Measurements from ENCODE around the gene TBX10.
"Not testable (repeated sequence)": the region's sequence is repeated elsewhere in the genome, so short reads cannot be mapped to it uniquely, and the experiment has no call there.

TBX10 gene

DNA sequence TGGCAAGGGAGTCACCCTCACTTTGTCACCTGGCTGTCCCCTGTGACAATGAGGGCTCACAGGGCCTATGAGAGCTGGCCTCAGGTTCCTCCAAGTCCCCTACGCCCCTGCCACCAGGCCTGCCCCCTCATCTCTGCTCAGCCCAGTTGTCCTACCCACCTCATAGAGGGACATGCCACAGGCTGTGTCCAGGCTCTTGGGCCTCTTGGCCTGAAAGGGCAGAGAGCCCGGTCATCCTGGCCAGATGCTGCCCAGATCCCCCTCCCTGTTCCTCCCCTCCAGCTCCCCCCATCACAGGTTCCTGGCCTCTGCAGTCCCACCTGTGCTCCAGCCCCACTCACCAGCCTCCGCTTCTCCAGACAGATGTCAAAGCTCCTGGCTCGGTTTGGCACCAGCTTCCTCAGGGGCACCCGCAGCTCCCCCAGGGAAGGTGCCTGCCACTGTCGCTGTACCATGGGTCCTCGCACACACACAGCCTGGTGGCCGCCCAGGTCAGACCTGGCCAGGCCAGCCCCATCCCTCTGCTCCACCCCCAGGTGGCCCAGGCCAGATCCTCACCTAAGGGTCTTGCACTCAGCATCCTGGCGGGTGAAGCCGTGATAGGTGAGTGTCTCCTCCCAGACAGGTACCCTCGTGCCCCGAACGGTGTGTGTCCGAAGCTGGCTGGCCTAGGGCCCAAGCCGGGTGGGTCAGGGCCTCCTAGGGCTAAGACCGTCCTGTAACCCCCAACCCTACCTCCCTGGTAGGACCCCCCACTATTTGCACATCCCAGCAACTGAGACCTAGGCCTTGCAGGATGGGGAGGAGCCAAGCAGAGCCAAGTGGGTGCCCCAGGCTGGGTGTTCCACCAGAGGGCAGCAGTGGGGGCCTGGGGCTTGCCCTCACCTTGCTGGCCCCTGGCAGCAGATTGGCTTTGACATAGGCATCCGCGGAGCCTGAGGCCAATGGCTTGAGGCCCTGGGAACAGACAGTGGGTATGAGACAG lies 24.5 kb downstream of the TBX10 start:
- peak; percentile 47 to 53 for DNase-seq

DNA sequence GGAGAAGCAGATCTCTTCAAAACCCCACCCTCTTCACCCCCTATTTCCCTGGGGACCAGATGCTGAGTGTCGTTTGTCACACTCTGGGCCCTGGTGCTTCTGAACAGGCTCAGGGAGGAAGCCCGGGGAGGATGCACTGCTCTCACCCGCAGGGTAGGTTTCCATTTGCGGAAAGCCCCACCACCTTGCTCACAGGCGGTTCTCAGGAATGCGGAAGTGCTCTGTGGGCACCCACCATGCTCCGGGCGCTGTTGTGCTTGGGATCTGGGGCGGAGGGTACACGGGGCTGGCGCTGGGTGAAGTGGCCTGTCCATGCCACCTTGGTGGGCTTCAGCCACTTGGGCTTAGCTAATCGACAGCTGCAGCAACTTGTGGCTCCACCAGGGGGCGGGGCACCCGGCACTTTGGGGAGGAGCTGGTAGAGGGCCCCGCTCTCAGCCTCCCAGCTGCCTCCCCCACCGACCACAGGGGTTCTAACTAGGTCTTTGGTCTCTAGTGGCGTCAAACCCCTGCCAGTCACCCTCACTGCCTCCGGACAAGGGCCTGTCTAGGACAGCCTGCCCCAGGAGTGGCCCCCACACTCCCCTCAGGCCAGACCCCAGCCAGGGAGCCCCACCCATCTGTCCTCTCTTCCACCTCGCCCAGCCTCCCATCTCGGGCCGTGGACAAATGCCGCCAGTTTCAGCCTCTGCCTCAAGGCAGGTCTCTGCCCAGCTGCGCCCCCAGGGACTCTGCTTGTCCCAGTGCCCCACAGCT lies 25.4 kb downstream of the TBX10 start:
- DNase-seq: peak; percentile 80 to 81

DNA sequence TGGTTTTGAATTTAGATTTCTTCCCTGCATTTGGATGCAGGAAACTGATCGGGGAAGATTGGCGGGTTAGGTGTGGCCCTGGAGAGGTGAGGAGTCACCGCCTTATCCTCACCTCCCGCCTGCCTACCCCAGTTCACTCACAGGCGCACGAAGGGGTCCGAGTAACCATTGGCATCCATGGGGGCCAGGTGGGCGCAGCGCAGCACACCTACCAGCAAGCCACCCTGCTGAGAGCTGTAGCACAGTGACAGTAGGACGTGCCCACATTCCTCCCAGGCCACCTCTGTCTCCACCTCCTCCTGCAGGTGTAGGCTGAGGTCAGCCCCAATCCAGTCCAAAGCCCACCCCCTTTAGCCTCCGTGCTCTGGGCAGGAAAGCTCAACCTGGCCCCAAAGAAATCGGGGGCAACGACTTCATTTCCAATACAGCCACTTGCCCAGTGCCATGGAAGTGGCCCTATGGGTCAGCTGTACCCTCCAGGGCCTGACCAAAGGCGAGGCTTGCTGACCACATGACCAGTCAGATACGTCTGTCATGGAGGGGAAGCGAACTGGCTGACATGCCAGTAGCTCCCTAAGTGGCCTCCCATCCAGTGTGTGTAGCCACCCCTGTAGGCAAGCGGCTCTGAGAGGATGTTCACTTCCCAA lies 26.1 kb downstream of the TBX10 start:
- no peak for DNase-seq

DNA sequence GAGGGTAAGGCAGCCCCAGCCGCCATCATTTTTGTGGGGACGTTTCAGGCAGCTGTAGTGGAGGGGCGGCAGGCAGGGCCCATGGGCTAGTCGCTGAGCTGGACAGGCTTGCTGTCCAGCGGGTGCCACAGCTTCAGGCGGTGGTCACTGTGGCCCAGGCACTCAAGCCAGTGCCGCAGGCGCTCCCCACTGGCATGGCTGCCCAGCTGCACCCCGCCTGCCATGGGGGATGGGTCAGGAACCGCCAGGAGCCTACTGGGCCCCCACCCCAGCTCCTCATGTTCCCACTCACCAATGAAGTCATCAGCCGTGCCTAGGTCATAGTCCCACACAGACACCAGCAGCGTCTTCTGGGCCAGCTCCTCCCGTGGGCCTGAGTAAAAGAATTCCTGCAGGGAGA lies 26.8 kb downstream of the TBX10 start:
- no peak for DNase-seq

DNA sequence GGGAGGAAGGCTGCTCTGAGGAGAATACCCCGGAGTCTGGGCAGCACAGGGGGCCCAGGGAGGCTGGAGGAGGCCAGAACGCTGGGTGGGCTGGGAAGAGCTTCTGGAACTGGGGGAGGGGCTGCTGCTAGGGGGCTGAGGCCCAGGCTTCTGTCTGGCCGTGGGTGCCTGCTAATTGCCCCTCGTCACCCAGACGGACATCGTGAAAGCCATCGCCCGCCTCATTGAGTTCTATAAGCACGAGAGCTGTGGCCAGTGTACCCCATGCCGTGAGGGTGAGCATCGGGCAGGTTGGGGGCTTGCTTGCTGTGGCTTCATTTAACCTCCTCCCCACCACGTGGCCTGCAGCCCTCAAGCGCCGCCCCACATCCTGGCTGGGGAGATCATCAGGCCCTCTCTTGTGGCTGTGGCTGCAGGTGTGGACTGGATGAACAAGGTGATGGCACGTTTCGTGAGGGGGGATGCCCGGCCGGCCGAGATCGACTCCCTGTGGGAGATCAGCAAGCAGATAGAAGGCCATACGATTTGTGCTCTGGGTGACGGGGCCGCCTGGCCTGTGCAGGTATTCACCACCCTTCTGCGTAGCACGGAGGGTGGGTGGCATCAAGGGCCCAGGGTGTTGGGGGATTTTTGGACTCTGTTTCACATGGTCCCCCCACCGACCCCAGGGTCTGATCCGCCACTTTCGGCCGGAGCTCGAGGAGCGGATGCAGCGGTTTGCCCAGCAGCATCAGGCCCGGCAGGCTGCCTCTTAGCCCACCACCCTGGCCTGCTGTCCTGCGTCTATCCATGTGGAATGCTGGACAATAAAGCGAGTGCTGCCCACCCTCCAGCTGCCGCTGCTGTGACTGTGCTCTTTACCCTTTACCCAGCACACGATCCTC lies 27.6 kb downstream of the TBX10 start:
- no peak for DNase-seq

DNA sequence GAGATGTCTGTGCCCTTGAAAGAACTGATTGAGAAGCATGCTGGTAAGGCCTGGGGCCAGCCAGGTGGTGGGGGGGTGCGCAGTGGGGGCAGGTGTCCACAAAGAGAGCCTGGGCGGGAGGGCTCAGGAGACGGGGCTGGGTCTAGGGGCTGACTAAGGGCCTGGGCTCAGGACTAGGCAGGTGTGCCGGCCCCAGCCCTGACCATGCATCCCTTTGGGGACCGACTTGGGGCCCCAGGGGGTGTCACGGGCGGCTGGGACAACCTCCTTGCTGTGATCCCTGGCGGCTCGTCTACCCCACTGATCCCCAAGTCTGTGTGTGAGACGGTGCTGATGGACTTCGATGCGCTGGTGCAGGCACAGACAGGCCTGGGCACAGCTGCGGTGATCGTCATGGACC lies 28.4 kb downstream of the TBX10 start:
- DNase-seq: no peak

DNA sequence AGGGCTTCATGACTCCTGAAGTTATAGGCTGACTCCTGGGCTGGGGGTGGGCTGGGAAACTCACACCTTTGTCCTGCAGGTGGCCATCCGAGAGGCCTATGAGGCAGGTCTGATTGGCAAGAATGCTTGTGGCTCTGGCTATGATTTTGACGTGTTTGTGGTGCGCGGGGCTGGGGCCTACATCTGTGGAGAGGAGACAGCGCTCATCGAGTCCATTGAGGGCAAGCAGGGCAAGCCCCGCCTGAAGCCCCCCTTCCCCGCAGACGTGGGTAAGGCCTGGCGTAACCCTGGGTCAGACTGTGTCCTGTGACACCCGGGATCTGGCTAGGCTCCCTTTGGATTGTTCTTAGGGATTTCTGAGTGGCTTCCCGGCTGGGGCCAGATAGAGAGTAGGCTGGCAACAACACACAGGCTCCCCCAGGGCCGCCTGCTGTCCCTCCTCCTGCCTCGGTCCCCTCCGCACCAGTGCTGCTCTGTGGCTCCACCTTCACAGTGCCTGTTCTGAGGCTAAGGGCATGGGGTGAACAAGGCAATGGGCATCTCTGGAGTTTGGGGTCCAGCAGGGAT lies 29.2 kb downstream of the TBX10 start:
- no peak for DNase-seq

DNA sequence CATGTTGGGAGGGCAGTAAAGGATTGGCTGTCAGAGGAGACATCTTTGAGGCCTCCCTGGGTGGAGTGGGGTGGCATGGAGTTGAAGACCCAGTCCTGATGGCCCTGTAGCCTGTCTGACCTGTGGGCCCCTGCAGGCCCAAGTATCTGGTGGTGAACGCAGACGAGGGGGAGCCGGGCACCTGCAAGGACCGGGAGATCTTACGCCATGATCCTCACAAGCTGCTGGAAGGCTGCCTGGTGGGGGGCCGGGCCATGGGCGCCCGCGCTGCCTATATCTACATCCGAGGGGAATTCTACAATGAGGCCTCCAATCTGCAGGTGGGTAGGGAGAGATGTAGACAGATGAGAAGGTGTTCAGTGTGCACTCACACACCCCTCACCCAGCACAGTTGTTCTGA lies 30.2 kb downstream of the TBX10 start:
- DNase-seq: no peak

DNA sequence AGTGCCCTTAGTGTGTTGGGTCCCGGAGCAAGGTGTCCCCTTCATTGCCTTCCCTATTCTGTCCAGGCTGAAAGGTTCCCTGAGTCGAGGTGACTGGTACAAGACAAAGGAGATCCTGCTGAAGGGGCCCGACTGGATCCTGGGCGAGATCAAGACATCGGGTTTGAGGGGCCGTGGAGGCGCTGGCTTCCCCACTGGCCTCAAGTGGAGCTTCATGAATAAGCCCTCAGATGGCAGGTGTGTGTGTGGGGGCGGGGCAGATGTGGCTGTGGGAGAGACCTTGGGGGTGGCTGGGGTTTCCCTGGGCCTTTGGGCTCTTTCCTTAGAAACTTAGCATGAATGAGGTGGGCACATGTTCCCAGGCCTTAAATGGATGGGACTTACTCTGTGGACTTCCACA lies 31.1 kb downstream of the TBX10 start:
- no peak for DNase-seq

DNA sequence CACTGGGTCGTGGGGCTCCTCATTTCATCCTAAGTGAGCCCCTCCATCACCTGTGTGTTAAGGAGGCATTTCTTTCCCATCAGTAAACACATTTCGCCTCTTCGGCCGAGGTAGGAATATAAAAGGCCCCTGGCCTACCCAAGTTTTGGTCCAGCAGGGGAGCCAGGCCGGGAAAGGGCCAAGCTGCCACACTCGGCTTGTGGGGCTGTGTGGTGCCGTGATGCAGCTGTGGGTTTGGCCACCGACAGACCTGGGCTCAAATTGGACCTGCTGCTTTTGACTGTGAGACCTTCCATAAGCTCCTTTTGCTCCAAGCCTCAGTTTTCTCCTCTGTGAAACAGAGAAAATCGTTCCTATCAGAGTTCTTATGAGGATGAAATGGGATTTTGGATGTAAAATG lies 32.1 kb downstream of the TBX10 start:
- no peak for DNase-seq

DNA sequence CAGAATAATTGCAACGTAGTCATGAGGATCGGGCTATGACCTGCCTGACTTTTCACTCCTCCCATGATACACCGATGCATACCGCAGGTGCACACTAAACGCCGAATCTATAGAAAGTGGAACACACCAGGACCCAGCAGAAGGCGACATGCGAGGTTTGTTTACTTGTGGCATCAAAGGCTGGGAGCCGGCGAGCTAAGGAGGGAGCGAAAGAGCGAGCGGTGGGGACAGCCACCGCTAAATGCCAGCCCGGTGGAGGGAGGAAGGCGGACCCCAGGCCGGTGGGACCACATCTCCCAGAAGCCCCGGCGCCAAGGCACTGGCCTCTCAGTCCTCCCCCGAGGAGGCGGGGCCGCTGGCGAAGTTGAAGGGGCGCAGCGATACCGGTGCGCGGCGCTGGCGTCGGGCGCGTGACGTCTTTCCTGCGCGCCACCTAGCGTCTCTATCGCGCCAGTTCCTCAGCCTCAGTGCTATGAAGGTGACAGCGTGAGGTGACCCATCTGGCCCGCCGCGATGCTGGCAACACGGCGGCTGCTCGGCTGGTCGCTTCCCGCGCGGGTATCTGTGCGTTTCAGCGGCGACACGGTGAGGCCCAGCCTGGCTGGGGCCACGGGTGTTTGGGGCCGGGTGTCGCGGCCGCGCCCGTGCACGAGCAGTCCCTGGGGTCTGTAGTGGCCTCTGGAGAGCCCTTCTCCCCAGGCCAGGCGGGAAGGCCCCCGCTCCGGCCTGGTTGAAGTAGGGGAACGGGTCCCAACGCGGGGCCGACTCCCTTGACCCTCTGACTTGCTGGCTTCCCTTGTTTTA lies 32.9 kb downstream of the TBX10 start, which contains the start of gene NDUFV1:
Gene NDUFV1, plus strand, starts transcription at position 445 of the 804 bp plus-strand sequence. Its CDS starts 69 bp downstream, at position 514.
- peak; percentile 95 for DNase-seq

DNA sequence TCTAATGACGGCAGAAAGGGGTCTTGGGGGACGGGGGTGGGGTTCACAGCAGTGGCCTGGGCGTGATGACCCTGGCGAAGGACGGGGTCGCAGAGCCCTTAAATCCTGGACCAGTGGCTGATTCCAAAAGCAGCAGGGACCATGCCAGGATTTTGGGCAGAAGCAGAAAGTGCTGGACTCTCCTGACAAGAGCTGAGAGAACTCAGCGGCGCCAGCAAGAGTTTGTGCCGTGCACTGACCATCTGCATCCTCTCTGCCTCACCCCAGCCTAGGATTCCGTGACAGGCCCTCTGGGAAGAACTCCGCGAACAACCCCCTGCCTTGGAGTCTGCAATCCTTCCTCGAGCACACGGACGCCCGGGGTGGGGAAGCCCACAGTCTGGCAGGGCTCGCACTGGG lies 33.5 kb downstream of the TBX10 start:
- DNase-seq: no peak

DNA sequence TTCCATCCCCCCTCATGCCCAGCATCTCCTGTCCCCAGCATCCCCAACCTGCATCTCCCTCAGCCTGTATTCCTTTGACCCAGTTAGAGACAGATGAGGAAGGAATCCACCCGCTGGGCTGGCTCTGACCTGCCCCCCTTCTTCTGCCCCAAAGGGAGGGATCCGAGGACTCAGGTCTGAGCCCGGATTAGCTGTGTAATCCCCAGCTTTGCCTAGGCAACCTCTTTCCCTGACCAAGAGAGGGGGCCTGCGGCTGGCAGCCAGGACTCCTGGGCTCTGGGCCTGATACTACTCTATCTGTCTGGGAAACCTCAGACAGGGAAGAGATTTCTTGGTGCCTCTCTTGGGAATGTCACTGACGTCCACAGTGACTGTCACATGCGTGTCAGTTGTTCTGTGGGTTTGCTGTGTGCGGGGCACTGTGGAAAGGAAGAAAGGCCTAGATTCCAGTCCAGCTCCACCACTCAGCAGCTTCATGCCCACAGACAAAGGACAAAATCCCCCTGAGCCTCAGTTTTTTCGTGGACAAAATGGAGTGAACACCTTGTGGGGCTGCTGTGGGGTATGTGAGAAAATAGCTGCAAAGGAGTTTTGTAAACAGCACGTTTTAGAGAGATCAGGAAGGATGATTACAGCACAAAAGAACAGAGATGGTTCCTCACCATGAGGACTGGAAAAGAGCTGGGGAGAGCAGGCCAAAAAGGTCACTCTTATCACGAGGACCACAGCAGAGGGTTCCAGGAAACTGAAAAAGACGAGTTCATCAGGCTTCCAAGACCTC lies 34.1 kb downstream of the TBX10 start:
- DNase-seq: no peak

DNA sequence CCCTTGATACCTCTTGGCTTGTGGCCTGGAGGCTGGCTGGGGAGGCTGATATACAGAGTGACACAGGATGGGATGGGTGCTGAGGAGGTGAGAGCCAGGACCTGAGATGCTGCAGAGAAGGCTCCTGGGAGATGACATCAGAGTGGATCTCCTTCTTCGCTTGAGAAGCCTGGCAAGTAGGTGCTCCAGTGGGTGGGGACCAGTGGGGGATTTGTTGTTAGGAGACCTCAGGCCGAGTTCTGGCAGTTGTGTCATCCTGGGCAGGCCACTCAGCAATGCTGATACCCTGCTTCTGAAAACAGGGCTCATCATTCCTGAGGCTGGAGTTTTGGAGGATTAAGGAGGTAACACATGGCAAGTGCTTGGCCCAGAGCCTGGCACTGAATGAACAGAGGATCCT lies 34.7 kb downstream of the TBX10 start:
- DNase-seq: no peak

DNA sequence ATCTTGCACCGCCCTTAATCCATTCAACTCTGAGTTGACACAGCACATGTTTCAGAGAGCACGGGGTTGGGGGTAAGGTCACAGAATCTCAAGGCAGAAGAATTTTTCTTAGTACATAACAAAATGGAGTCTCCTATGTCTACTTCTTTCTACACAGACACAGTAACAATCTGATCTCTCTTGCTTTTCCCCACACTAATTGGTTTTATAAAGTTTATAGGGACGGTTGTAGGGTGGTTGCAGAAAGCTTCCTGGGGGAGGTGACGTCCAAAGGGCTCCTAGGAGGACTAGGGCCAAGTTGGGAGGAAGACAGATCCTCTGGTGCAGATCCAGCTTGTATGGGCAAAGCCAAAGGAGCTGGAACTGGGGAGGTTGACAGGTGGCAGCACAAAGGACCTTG lies 35.4 kb downstream of the TBX10 start:
- DNase-seq: not testable (repeated sequence)

DNA sequence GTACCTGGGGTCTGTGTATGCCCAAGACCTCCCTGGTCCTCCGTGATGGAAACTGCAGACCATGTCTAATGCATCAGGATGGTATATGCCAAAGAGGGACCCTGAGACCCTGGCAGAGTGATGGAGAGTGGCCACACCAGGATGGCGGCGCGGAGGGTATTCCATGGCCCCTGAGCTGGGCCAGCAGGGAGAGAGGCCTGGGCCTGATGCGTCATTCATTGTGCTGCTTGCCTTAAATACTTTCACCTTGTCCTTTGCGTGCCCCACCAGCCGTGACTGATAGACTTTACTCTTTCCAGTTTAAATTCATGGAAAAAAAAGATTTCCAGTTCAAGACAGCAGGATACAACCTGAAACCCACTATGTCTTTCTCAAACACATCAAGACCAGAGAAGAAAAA lies 38.5 kb downstream of the TBX10 start:
- no peak for DNase-seq

DNA sequence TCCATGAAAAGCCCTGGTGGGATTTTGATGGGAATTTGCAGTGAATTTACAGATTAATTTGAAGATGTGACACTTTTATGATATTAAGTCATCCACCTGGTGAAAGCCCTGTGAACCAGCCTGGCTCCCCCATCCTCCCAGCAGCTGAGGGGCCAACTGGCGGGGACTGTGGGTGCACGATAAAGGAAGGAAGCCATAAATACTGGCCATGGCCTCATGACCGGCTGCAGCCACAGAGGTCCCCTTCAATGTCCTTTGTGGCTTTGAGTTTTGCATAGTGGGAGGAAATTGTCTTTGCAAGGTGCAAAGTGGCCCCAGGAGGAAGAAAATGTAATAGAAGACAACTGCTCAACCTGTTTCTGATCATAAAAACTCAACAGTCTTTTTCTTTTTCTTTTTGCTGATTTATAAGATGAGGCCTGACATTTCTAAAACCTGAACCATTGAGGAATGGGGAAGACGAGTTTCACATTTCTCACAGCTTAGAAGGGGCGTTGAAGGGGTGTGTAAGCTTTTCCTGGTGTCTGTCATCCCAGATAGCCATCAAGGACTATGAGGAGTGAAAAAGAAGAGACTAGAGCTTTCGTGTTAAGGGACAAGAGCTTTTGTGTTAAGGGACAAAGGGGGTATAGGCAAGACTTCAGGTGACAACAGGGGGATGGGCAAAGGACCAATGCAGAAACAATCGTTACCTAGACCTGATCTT lies 39.1 kb downstream of the TBX10 start:
- DNase-seq: no peak

DNA sequence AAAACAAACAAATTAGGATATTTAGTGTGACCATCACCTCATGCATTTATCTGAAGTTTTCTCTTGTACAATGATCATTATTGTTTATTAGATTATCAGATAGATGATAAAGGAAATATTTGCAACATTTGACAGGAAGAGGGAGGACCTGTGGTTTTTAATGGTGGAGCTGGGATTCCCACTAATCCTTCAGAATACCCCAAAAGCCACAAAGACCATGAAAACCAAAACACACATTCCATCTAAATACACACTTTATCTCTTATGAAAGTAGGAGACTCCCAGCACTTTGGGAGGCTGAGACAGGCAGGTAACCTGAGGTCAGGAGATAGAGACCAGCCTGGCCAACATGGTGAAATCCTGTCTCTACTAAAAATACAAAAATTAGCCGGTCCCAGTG lies 40.4 kb downstream of the TBX10 start:
- DNase-seq: no peak

DNA sequence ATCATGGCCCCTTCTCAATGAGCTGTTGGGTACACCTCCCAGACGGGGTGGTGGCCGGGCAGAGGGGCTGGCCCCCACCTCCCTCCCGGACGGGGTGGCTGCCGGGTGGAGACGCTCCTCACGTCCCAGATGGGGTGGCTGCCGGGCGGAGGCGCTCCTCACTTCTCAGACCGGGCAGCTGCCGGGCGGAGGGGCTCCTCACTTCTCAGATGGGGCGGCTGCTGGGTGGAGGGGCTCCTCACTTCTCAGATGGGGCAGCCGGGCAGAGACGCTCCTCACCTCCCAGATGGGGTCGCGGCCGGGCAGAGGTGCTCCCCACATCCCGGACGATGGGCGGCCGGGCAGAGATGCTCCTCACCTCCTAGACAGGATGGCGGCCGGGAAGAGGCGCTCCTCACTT lies 41.6 kb downstream of the TBX10 start:
- not testable (repeated sequence) for DNase-seq

DNA sequence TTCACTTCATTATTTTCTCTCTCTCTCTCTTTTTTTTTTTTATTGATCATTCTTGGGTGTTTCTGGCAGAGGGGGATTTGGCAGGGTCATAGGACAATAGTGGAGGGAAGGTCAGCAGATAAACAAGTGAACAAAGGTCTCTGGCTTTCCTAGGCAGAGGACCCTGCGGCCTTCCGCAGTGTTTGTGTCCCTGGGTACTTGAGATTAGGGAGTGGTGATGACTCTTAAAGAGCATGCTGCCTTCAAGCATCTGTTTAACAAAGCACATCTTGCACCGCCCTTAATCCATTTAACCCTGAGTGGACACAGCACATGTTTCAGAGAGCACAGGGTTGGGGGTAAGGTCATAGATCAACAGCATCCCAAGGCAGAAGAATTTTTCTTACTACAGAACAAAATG lies 42.1 kb downstream of the TBX10 start:
- not testable (repeated sequence) for DNase-seq
